CD14-positive monocyte (primary cell): ENCODE data around the gene AIG1. TPM values are rescaled to one million over a fixed set of nuclear protein-coding genes. Genes with fewer than 3 reads are reported as not detected.

ENCODE experiments used
- DNase-seq, 3 donors: peaks; one replicate each; pipeline ENCODE4 v3.0.0-alpha.2; 2011 to 2022
- H2AFZ ChIP-seq: 2 replicates; pipeline ENCODE4 v1.6.0; 2012; ENCODE audit warnings: mild to moderate bottlenecking, low read depth, low read length, inconsistent platforms; ENCODE audit not compliant: insufficient read depth, poor library complexity, severe bottlenecking
- H3K27ac ChIP-seq, 2 donors: 1 replicate in 1 of 2; 2 replicates in 1 of 2; pipeline ENCODE4 v1.5.1; 2012 to 2013; ENCODE audit warnings: low read length in 2 of 2, control low read depth in 1 of 2, inconsistent platforms in 1 of 2, low read depth in 1 of 2, mild to moderate bottlenecking in 1 of 2
- H3K27me3 ChIP-seq, 2 donors: one replicate each; pipeline versions ENCODE4 v1.6.0 to v1.6.1; 2011 to 2013; ENCODE audit warnings: low read length in 2 of 2; ENCODE audit not compliant: control insufficient read depth in 2 of 2, insufficient read depth in 2 of 2
- H3K36me3 ChIP-seq, 2 donors: replicated peaks in 1 of 2; 1 replicate in 1 of 2; 2 replicates in 1 of 2; pipeline versions ENCODE4 v1.5.1 to v1.6.1; 2012 to 2013; ENCODE audit warnings: low read length in 2 of 2, control low read depth in 1 of 2, inconsistent platforms in 1 of 2, mild to moderate bottlenecking in 1 of 2; ENCODE audit not compliant: insufficient read depth in 2 of 2, control insufficient read depth in 1 of 2
- H3K4me1 ChIP-seq, 2 donors: 1 replicate in 1 of 2; 2 replicates in 1 of 2; pipeline versions ENCODE4 v1.5.1 to v1.6.1; 2012 to 2013; ENCODE audit warnings: low read length in 2 of 2, control low read depth in 1 of 2, inconsistent platforms in 1 of 2, mild to moderate bottlenecking in 1 of 2, moderate library complexity in 1 of 2; ENCODE audit not compliant: insufficient read depth in 2 of 2, control insufficient read depth in 1 of 2
- H3K4me2 ChIP-seq: replicated peaks from 2 replicates; pipeline ENCODE3; 2012; ENCODE audit warnings: low read length, moderate library complexity, mild to moderate bottlenecking; ENCODE audit not compliant: poor library complexity, severe bottlenecking; ENCODE audit errors: extremely low read depth
- H3K4me3 ChIP-seq, 3 experiments: fragments of 200-600 bp in 1 of 3; sonication (generic) in 1 of 3; replicated peaks in 1 of 3; 1 replicate in 2 of 3; 2 replicates in 1 of 3; pipeline ENCODE4 v1.5.1; 2011 to 2013; ENCODE audit warnings: low read length in 3 of 3, mild to moderate bottlenecking in 3 of 3, control low read depth in 2 of 3, low read depth in 2 of 3, inconsistent platforms in 1 of 3, moderate library complexity in 1 of 3
- H3K79me2 ChIP-seq: 2 replicates; pipeline ENCODE4 v1.6.0; 2012; ENCODE audit warnings: mild to moderate bottlenecking, control low read depth, inconsistent platforms, low read length, moderate library complexity; ENCODE audit not compliant: insufficient read depth
- H3K9ac ChIP-seq: 2 replicates; pipeline ENCODE4 v1.6.0; 2017; ENCODE audit warnings: low read length, mild to moderate bottlenecking; ENCODE audit not compliant: insufficient read depth, poor library complexity, severe bottlenecking
- H3K9me3 ChIP-seq, 2 donors: replicated peaks in 1 of 2; 1 replicate in 1 of 2; 2 replicates in 1 of 2; pipeline versions ENCODE4 v1.5.1 to v1.6.1; 2012 to 2013; ENCODE audit warnings: low read length in 2 of 2, control low read depth in 1 of 2; ENCODE audit not compliant: control insufficient read depth in 1 of 2, insufficient read depth in 1 of 2
- H4K20me1 ChIP-seq: 2 replicates; pipeline ENCODE4 v1.6.0; 2012; ENCODE audit warnings: mild to moderate bottlenecking, low read length, control low read depth, moderate library complexity; ENCODE audit not compliant: insufficient read depth
- H3K27ac Mint-ChIP-seq, 7 donors: one replicate each; pipeline ENCODE4 v1.8.0; 2020; ENCODE audit warnings: mild to moderate bottlenecking in 7 of 7, mixed read lengths in 7 of 7, moderate library complexity in 6 of 7, inconsistent platforms in 2 of 7
- H3K27me3 Mint-ChIP-seq, 3 donors: one replicate each; pipeline ENCODE4 v1.8.0; 2021 to 2022; ENCODE audit warnings: low read depth in 3 of 3, mild to moderate bottlenecking in 3 of 3, mixed read lengths in 3 of 3, moderate library complexity in 3 of 3, inconsistent platforms in 1 of 3
- H3K36me3 Mint-ChIP-seq, 2 donors: one replicate each; pipeline ENCODE4 v1.8.0; 2020; ENCODE audit warnings: mixed read lengths in 2 of 2, inconsistent platforms in 1 of 2, mild to moderate bottlenecking in 1 of 2
- H3K4me1 Mint-ChIP-seq: one replicate; pipeline ENCODE4 v1.8.0; 2020; ENCODE audit warnings: mild to moderate bottlenecking, mixed read lengths
- H3K4me3 Mint-ChIP-seq, 2 donors: one replicate each; pipeline ENCODE4 v1.8.0; 2020; ENCODE audit warnings: mild to moderate bottlenecking in 2 of 2, mixed read lengths in 2 of 2, moderate library complexity in 1 of 2
- H3K9me3 Mint-ChIP-seq, 7 donors: one replicate each; pipeline ENCODE4 v1.8.0; 2020 to 2022; ENCODE audit warnings: mixed read lengths in 7 of 7, mild to moderate bottlenecking in 6 of 7, moderate library complexity in 6 of 7, inconsistent platforms in 2 of 7
- CTCF ChIP-seq: fragments of 200-600 bp; IDR thresholded peaks from one replicate; pipeline ENCODE4 v1.8.0; 2022; ENCODE audit warnings: antibody characterized with exemption, mild to moderate bottlenecking
- WGBS: methylation state at CpG from one replicate; pipeline ENCODE4 v1.1.5; 2013; ENCODE audit warnings: missing lambda C conversion rate; ENCODE audit not compliant: insufficient coverage; 5-methylcytosine and 5-hydroxymethylcytosine counted together
- intact Hi-C, 2 donors: fragments of 100-400 bp; cut with micrococcal nuclease; formaldehyde crosslinking; loops; one replicate each; pipeline versions ENCODE4 v1.15.0 to v1.15.1; 2023
- polyA plus RNA-seq, 3 donors: library from polyadenylated mRNA; depleted of rRNA in 1 of 3; unstranded in 2 of 3; stranded (reverse) in 1 of 3; fragments of 300-500 nt in 2 of 3; fragments of >200 nt in 1 of 3; fragmentation: Illumina TruSeq in 2 of 3; gene quantifications; 1 replicate in 2 of 3; 2 replicates in 1 of 3; pipeline ENCODE4 v1.2.3, GENCODE V29; 2012 to 2021

AIG1 gene
- polyA plus RNA-seq, 3 donors = 6.7 to 7.6 (median 6.8) TPM

- Histone ChIP-seq H3K27ac (no peak overlapping the region), H3K4me1 (no peaks in the 10 kb centered on the region), H4K20me1 (no peaks in the 10 kb centered on the region), H3K4me2 (no peak overlapping the region), H2AFZ (no peak overlapping the region), H3K36me3 (no peaks in the 10 kb centered on the region), H3K9me3 (peaks cover 0 to 12% of the 10 kb centered on the region in 2 donors), H3K9ac (no peak overlapping the region), H3K27me3 (no peaks in the 10 kb centered on the region), H3K79me2 (no peaks in the 10 kb centered on the region), H3K4me3 (no peak overlapping the region)
- intact Hi-C loops = no loop called here
- H3K36me3 Mint-ChIP-seq = no peaks in the 10 kb centered on the region
- no peak for TF ChIP-seq CTCF
- no peak overlapping the region for H3K27ac Mint-ChIP-seq
- WGBS = no CpG with 5 or more reads among the region's 1 CpG
- no peaks in the 10 kb centered on the region for H3K4me1 Mint-ChIP-seq
- no peaks in the 10 kb centered on the region for H3K27me3 Mint-ChIP-seq
- DNase-seq = no peak
- H3K4me3 Mint-ChIP-seq = no peak overlapping the region
- peaks cover 4 to 25% (median 17%) of the 10 kb centered on the region in 7 donors for H3K9me3 Mint-ChIP-seq
Measured at GRCh38 chr6:143126574-143126941, 65.9 kb downstream of the AIG1 start.

- no peak for DNase-seq
- no peak for TF ChIP-seq CTCF
- Mint-ChIP-seq H3K27me3 (no peaks in the 10 kb centered on the region), H3K4me1 (no peaks in the 10 kb centered on the region), H3K36me3 (no peaks in the 10 kb centered on the region), H3K9me3 (peaks cover 6 to 25% (median 19%) of the 10 kb centered on the region in 7 donors), H3K4me3 (no peak overlapping the region), H3K27ac (no peak overlapping the region)
- no peak overlapping the region for H3K27ac ChIP-seq
- no peaks in the 10 kb centered on the region for H4K20me1 ChIP-seq
- intact Hi-C loops = no loop called here
- peaks cover 0 to 13% of the 10 kb centered on the region in 2 donors for H3K9me3 ChIP-seq
- H3K4me1 ChIP-seq = no peaks in the 10 kb centered on the region
- no peaks in the 10 kb centered on the region for H3K27me3 ChIP-seq
- no peak overlapping the region for H2AFZ ChIP-seq
- no peaks in the 10 kb centered on the region for H3K36me3 ChIP-seq
- no peak overlapping the region for H3K9ac ChIP-seq
- no peak overlapping the region for H3K4me3 ChIP-seq
- no peaks in the 10 kb centered on the region for H3K79me2 ChIP-seq
- WGBS = no CpG with 5 or more reads among the region's 3 CpGs
- no peak overlapping the region for H3K4me2 ChIP-seq
Measured at GRCh38 chr6:143127941-143128680, 67.4 kb downstream of the AIG1 start.
